Ascending aorta (tissue), 2 donors: Measurements from ENCODE around the gene POU2F2. TPM values are rescaled to one million over a fixed set of nuclear protein-coding genes. Genes with fewer than 3 reads are reported as not detected.

Experiments
- DNase-seq, 2 donors: peaks; one replicate each; pipeline ENCODE4 v3.0.0-alpha.2; 2019; ENCODE audit warnings: low spot score in 2 of 2
- H3K27ac ChIP-seq, 2 donors: fragments of 200-600 bp; sonication (generic); one replicate each; pipeline ENCODE4 v1.5.1; 2016 to 2017; ENCODE audit warnings: mild to moderate bottlenecking in 1 of 2
- H3K27me3 ChIP-seq: fragments of 200-600 bp; sonication (generic); one replicate; pipeline ENCODE4 v1.5.1; 2017
- H3K36me3 ChIP-seq, 2 donors: fragments of 200-600 bp; sonication (generic); one replicate each; pipeline ENCODE4 v1.5.1; 2016
- H3K4me1 ChIP-seq, 2 donors: fragments of 200-600 bp; sonication (generic); one replicate each; pipeline ENCODE4 v1.5.1; 2016 to 2017; ENCODE audit warnings: mild to moderate bottlenecking in 1 of 2
- H3K4me3 ChIP-seq, 2 donors: fragments of 200-600 bp; sonication (generic); one replicate each; pipeline ENCODE4 v1.5.1; 2016 to 2017; ENCODE audit warnings: mild to moderate bottlenecking in 1 of 2
- H3K9me3 ChIP-seq, 2 donors: fragments of 200-600 bp; sonication (generic); one replicate each; pipeline ENCODE4 v1.5.1; 2016
- intact Hi-C: fragments of 100-400 bp; cut with DNase I; formaldehyde crosslinking; loops from one replicate; pipeline ENCODE4 v1.15.1; 2023
- total RNA-seq: library from RNA; depleted of rRNA; stranded (reverse); fragments of >200 nt; gene quantifications from one replicate; pipeline ENCODE4 v1.1.0, GENCODE V29; 2016
- TF ChIP-seq, protein P1 (sequence below), 3 experiments: fragments of 200-600 bp in 2 of 3; fragments of 450-650 bp in 1 of 3; sonication (generic) in 2 of 3; IDR thresholded peaks; one replicate each; pipeline ENCODE4 v1.5.1; 2016 to 2019; ENCODE audit warnings: antibody characterized with exemption in 3 of 3, mild to moderate bottlenecking in 1 of 3, moderate library complexity in 1 of 3

Gene POU2F2
- total RNA-seq, 1 donor from 2014 or later: not detected

DNA sequence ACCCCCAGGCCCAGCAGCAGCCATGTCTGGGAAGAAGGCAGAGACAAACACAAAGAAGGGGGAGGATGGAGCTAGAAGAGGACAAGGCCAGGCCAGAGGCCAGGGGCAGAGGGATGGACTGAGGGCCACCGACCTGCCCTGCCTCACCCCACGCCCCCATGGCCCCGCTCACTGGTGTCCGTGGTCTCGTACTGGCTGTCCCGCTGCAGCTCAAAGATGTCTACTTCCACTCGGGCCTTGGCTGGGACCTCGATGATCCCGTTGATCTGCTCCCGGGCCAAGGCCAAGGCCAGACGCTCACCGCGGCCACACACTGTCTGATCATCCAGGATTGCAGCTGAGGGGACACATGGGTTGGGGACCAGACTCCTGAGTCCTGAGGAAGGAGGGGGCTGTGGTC lies 67.2 kb downstream of the POU2F2 start:
- no peak for DNase-seq
- peaks cover 7 to 24% of the 10 kb centered on the region in 2 donors for H3K36me3 ChIP-seq
- no peak overlapping the region for H3K27ac ChIP-seq
- intact Hi-C loops: no loop called here
- TF ChIP-seq, protein P1, sequence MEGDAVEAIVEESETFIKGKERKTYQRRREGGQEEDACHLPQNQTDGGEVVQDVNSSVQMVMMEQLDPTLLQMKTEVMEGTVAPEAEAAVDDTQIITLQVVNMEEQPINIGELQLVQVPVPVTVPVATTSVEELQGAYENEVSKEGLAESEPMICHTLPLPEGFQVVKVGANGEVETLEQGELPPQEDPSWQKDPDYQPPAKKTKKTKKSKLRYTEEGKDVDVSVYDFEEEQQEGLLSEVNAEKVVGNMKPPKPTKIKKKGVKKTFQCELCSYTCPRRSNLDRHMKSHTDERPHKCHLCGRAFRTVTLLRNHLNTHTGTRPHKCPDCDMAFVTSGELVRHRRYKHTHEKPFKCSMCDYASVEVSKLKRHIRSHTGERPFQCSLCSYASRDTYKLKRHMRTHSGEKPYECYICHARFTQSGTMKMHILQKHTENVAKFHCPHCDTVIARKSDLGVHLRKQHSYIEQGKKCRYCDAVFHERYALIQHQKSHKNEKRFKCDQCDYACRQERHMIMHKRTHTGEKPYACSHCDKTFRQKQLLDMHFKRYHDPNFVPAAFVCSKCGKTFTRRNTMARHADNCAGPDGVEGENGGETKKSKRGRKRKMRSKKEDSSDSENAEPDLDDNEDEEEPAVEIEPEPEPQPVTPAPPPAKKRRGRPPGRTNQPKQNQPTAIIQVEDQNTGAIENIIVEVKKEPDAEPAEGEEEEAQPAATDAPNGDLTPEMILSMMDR (IDR thresholded peaks at IDR 0.05): no peak
- H3K4me1 ChIP-seq: no peaks in the 10 kb centered on the region
- no peaks in the 10 kb centered on the region for H3K27me3 ChIP-seq
- no peaks in the 10 kb centered on the region for H3K9me3 ChIP-seq
- no peak overlapping the region for H3K4me3 ChIP-seq

- no peak overlapping the region for H3K27ac ChIP-seq
- H3K27me3 ChIP-seq: no peaks in the 10 kb centered on the region
- TF ChIP-seq, protein P1 (IDR thresholded peaks at IDR 0.05): no peak
- intact Hi-C loops: no loop called here
- no peaks in the 10 kb centered on the region for H3K9me3 ChIP-seq
- DNase-seq: no peak
- no peaks in the 10 kb centered on the region for H3K4me1 ChIP-seq
- H3K4me3 ChIP-seq: no peak overlapping the region
- H3K36me3 ChIP-seq: peaks cover 12 to 26% of the 10 kb centered on the region in 2 donors
Measured at GRCh38 chr19:42064432-42064831, 67.8 kb downstream of the POU2F2 start.

DNA sequence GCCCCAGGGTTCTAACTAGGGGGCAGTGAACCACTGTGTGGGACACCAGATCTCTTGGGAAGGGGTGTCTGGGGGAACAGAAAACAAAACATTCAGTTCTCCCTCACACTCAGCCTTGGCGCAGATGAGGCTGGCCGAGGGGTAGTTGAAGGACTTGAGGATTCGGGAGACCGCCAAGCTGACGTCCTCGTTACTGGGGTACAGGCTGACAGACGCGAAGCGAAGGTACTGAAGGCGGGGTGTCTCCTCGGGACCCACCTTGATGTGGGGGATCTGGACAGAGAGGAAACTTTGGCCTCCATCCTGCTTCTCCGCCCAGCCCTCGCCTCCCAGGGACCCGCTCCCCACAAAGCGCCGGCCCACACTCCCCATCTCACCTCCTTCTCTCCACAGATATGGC lies 69.9 kb downstream of the POU2F2 start:
- no peaks in the 10 kb centered on the region for H3K4me1 ChIP-seq
- no peak for DNase-seq
- TF ChIP-seq, protein P1 (IDR thresholded peaks at IDR 0.05): no peak
- no peak overlapping the region for H3K4me3 ChIP-seq
- intact Hi-C loops: no loop called here
- peaks cover 22 to 38% of the 10 kb centered on the region in 2 donors for H3K36me3 ChIP-seq
- no peaks in the 10 kb centered on the region for H3K27me3 ChIP-seq
- H3K27ac ChIP-seq: no peak overlapping the region
- no peaks in the 10 kb centered on the region for H3K9me3 ChIP-seq

DNA sequence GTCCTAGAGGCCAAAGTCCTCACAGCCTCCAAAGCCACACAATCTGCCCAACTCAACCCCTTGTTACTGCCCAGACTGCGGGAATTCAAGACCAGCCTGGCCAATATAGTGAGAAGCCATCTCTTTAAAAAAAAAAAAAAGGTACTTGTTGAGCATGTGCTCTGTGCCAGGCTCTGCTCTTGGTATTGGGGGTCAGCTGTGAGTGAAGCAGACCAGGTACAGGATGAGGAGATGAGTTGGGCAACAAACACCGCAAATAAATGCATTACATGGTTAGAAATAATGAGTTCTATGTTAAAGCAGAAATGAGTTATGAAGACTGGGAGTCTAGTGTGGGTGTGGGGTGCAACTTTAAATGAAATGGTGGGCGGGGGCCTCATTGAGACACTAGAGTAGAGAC lies 72.1 kb downstream of the POU2F2 start:
- TF ChIP-seq, protein P1 (IDR thresholded peaks at IDR 0.05): no peak
- Histone ChIP-seq H3K4me3 (no peak overlapping the region), H3K36me3 (peaks cover 32 to 53% of the 10 kb centered on the region in 2 donors), H3K9me3 (no peaks in the 10 kb centered on the region), H3K27ac (no peak overlapping the region), H3K27me3 (no peaks in the 10 kb centered on the region), H3K4me1 (no peaks in the 10 kb centered on the region)
- intact Hi-C loops: no loop called here
- DNase-seq: no peak

- intact Hi-C loops: no loop called here
- no peaks in the 10 kb centered on the region for H3K27me3 ChIP-seq
- no peaks in the 10 kb centered on the region for H3K4me1 ChIP-seq
- H3K4me3 ChIP-seq: no peak overlapping the region
- no peak for DNase-seq
- no peak overlapping the region for H3K27ac ChIP-seq
- no peaks in the 10 kb centered on the region for H3K9me3 ChIP-seq
- H3K36me3 ChIP-seq: peaks cover 33 to 54% of the 10 kb centered on the region in 2 donors
- TF ChIP-seq, protein P1 (IDR thresholded peaks at IDR 0.05): no peak
Measured at GRCh38 chr19:42059196-42059595, 73.0 kb downstream of the POU2F2 start.

DNA sequence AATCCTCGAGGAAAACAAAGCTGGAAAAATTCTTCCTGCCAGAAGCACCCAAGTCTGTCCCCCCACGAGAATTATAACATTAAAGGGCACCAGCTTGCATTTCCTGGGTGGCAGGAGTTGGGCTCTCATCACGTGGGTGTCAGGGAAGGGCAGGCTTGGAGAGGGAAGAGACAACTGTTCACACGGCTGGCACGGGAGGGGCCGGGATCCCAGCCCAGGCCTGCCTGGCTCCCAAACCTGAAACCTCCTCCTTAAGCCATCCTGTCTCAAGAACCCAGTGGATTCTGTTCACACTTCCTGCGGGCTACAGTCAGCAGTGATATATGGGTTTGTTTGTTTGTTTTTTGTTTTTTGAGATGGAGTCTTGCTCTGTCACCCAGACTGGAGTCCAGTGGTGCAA lies 74.4 kb downstream of the POU2F2 start:
- TF ChIP-seq, protein P1 (IDR thresholded peaks at IDR 0.05): no peak
- intact Hi-C loops: no loop called here

More for the DNA sequence above, 74.4 kb downstream of the POU2F2 start:
- no peaks in the 10 kb centered on the region for H3K4me1 ChIP-seq
- no peak overlapping the region for H3K27ac ChIP-seq
- peaks cover 42 to 64% of the 10 kb centered on the region in 2 donors for H3K36me3 ChIP-seq
- no peak for DNase-seq
- H3K9me3 ChIP-seq: no peaks in the 10 kb centered on the region
- no peaks in the 10 kb centered on the region for H3K27me3 ChIP-seq
- H3K4me3 ChIP-seq: no peak overlapping the region
